GM10266 (cell line): ENCODE data around the gene TNNI2.

Experiments
- DNase-seq: peaks from one replicate; pipeline ENCODE4 v3.0.0; 2012; ENCODE audit errors: extremely low spot score
- TF ChIP-seq, protein P1 (sequence below): IDR thresholded peaks from 2 replicates; pipeline ENCODE4 v1.5.1; 2012; ENCODE audit warnings: mild to moderate bottlenecking, low read depth; ENCODE audit not compliant: control insufficient read depth, insufficient read depth; ENCODE audit errors: missing control alignments

The TNNI2 gene

DNA sequence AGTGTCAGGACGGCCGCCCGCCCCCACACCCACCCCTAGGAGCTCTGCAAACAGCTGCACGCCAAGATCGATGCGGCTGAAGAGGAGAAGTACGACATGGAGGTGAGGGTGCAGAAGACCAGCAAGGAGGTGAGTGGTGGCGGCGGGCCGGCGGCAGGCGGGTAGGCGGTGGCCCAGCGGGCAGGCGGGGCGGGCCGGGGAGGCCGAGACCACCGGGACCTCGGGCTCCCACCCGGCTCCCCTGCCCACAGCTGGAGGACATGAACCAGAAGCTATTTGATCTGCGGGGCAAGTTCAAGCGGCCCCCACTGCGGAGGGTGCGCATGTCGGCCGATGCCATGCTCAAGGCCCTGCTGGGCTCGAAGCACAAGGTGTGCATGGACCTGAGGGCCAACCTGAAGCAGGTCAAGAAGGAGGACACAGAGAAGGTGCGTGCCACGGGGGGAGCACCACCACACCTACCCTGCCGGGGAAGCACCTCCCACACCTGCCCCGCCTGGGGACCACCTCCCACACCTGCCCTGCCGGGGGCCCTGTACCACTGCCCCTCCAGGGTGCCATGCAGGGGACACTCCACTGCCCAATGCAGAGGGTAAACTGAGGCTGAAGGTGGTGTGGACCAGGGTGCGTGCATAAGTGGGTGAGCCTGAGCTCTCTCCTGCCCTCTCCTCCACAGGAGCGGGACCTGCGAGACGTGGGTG is 2.1 kb downstream of the TNNI2 start:
- TF ChIP-seq, protein P1, sequence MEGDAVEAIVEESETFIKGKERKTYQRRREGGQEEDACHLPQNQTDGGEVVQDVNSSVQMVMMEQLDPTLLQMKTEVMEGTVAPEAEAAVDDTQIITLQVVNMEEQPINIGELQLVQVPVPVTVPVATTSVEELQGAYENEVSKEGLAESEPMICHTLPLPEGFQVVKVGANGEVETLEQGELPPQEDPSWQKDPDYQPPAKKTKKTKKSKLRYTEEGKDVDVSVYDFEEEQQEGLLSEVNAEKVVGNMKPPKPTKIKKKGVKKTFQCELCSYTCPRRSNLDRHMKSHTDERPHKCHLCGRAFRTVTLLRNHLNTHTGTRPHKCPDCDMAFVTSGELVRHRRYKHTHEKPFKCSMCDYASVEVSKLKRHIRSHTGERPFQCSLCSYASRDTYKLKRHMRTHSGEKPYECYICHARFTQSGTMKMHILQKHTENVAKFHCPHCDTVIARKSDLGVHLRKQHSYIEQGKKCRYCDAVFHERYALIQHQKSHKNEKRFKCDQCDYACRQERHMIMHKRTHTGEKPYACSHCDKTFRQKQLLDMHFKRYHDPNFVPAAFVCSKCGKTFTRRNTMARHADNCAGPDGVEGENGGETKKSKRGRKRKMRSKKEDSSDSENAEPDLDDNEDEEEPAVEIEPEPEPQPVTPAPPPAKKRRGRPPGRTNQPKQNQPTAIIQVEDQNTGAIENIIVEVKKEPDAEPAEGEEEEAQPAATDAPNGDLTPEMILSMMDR: no peak

DNA sequence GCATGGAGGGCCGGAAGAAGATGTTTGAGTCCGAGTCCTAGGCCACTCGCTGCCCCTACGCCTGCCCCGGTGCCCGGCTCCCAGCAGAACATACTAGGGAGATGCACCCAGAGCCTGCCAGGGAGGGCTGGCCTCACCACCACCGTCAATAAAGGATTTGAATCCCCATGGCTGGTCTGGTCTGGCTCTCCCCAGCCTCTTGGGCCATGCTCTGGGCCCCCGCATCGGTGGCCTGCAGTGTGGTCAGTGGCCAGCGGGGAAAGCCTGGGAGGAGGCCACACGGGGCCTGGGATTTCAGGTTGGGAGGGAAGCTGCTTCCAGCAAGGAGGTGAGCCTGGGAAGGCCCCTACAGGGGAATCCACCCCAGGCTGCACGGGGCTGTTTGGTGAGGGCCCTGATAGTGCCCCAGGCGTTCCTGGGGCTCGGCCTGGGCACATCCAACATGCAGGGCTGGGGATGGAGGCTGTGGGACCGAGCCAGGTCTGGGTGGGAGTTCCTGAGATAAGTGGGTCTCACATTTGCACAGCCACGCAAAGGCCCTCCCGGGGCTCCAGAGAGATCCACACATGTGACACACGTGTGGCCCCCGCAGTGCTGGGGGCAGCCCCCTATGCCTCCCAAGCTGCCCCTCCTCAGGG is 2.8 kb downstream of the TNNI2 start:
- DNase-seq: no peak
- TF ChIP-seq, protein P1: no peak

More for the DNA sequence above, 2.1 kb downstream of the TNNI2 start:
- DNase-seq: no peak

DNA sequence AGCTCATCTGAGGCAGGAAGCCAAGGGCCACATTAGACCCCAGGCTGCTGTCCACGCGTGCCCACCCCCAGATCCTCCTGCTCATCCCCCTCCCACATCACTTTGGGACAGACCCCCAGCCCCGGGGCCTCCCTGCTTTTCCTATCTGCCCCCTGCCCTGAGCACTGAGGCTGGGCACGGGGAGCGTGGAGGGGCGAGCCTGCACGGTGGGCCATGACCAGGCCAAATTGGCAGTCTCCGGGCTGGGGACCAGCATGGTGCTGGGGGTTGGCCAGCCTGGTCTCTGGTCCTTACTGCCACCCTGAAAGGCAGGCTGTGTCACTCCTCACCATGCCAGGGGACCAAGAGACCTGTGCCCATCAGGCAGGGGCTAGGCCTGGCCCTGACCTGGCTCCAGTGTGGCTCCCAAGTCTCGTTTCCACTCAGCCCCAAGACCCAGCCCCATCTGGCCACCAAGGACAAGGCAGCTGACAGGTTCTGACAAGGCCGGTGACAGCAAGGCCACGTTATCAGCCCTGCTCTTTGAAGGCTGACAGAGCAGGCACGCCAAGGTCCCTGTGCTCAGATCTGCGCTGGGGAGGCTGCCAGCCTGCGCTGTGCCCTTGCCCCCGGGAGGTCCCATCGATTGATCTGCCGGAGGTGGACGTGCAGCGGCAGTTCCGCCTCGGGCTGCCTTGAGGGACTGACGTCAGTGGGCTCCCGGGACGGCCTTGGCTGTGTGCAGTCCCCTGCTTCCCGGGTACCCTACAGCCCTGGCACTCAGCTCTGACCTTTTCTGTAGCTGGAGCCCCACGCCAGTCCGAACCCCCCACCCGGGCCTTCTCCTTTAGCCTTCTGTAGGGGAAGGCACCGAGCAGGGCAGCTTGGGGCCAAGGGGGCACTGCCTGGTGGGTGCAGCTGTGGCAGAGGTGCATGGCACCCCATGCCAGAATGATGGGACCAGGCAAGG is 3.6 kb downstream of the TNNI2 start:
- TF ChIP-seq, protein P1: no peak
- DNase-seq: no peak

DNA sequence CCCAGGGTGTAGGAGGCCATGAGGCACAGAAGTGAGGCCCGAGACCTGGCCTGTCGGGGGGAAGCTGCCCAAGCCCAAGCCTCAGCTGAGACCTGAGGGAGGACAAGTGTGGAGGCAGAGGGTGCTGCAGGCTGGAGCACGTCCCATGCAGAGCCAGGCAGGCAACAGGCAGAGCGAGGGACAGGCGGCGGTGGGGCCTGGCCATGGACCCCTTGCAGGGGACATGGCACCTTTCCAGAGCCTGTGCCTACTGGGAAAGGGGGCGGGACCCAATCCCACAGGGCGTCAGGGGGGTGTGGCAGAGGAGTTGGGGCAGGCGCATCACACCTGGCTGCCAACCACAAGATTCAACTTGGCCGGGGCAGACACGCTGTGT is 4.3 kb downstream of the TNNI2 start:
- TF ChIP-seq, protein P1: no peak
- no peak for DNase-seq

DNA sequence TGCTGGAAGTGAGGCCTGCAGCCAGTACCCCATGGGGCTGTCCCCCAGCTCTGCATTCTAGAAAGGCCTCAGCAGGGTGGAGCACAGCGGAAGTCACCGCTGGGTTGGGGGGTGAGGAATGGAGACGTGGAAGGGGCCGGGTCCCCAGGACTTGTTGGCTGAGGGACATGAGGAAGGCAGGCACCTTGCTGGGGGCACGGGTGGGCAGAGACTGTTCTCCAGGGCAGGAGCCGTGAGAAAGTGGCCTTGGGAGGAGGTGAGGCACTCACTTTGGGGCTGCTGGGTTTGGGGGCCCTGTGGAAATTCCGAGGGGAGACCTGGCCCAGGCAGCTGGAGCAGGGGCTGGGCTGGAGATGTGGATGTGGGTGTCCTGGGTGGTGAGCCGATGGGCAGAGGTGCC is 5.0 kb downstream of the TNNI2 start:
- DNase-seq: no peak
- TF ChIP-seq, protein P1: no peak

DNA sequence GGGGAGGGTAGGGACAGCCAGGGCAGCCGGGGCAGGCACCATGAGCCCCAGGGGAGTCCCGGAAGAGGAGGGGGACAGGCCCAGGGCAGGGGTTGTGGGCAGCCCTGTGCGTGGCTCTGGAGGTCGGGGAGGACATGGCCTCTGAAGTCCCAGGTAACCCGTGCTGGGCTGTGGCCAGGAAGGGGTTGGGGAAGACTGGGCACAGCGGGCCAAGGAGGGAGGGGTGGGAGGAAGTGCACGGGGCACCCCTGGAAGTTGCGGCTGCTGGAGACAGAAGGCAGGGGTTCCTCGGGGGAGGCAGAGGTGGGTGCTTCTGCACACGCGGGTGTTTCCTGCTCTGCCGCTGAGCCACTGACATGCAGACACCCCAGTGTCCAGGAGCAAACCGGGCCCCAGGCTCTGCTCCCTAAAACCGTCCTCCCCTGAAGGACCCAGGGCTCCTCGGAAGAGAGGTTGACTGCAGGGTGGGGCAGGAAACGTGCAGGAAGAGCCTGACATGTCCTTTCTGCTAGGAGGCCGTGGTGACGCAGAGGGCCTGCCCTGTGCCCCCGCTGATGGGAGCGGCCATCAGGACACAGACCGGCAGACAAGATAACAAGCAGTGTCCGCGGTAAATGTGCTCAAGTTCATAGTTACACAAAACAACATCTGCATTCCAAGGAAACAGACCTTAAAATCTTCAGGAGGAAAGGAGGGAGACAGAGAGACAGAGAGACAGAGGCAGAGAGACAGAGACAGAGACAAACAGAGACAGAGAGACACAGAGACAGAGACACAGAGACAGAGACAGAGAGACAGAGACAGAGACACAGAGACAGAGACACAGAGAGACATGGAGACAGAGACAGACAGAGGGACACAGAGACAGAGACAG is 5.7 kb downstream of the TNNI2 start:
- TF ChIP-seq, protein P1: no peak
- DNase-seq: no peak
